H1 (cell line): ENCODE data around the gene PCDHGA1. TPM values are rescaled to one million over a fixed set of nuclear protein-coding genes. Genes with fewer than 3 reads are reported as not detected.

Experiments
- CTCF ChIA-PET: fragments of 300-600 bp; sonication (Branson Sonifier 250); formaldehyde crosslinking; loops from one replicate; lab custom pipeline; 2021; ENCODE audit not compliant: partially characterized antibody; lab: Charles Lee
- POLR2A ChIA-PET: fragments of 300-600 bp; sonication (Branson Sonifier 250); formaldehyde crosslinking; loops from one replicate; lab custom pipeline; 2021; ENCODE audit warnings: inconsistent platforms; ENCODE audit not compliant: partially characterized antibody; lab: Charles Lee
- DNase-seq, 2 experiments: peaks; one replicate each; pipeline versions ENCODE4 v3.0.0 to v3.0.0-alpha.2; 2010 to 2022; ENCODE audit warnings: low spot score in 2 of 2, low read depth in 1 of 2, mixed read lengths in 1 of 2
- FAIRE-seq: peaks from 2 replicates; lab custom pipeline; 2011; peaks lifted over from hg19 to GRCh38; lab: Jason Lieb, UNC
- H2AFZ ChIP-seq: 2 replicates; pipeline ENCODE4 v1.8.1; 2012; ENCODE audit warnings: low read length, inconsistent platforms
- H2AK5ac ChIP-seq: 2 replicates; pipeline ENCODE4 v1.6.1; 2013; ENCODE audit warnings: low read depth, low read length
- H2BK120ac ChIP-seq: replicated peaks from 2 replicates; pipeline ENCODE3; 2013; ENCODE audit warnings: low read depth, low read length, inconsistent platforms
- H2BK12ac ChIP-seq: 2 replicates; pipeline ENCODE4 v1.6.1; 2013; ENCODE audit warnings: low read depth, low read length
- H2BK15ac ChIP-seq: 2 replicates; pipeline ENCODE4 v1.6.1; 2013; ENCODE audit warnings: low read length
- H2BK20ac ChIP-seq: 2 replicates; pipeline ENCODE4 v1.6.1; 2013; ENCODE audit warnings: low read length
- H2BK5ac ChIP-seq: 2 replicates; pipeline ENCODE4 v1.6.1; 2013; ENCODE audit warnings: low read depth, low read length
- H3K14ac ChIP-seq: 2 replicates; pipeline ENCODE4 v1.6.1; 2013; ENCODE audit warnings: inconsistent platforms; ENCODE audit not compliant: insufficient read length
- H3K18ac ChIP-seq: 2 replicates; pipeline ENCODE4 v1.6.1; 2013; ENCODE audit warnings: low read length; ENCODE audit errors: extremely low read depth
- H3K23ac ChIP-seq: 2 replicates; pipeline ENCODE4 v1.6.1; 2013; ENCODE audit warnings: inconsistent platforms; ENCODE audit not compliant: insufficient read length
- H3K23me2 ChIP-seq: 2 replicates; pipeline ENCODE4 v1.6.1; 2013; ENCODE audit warnings: low read depth, low read length
- H3K27ac ChIP-seq: 2 replicates; pipeline ENCODE4 v1.6.1; 2011; ENCODE audit warnings: low read depth, low read length, inconsistent platforms
- H3K27me3 ChIP-seq, 4 experiments: replicated peaks in 1 of 4; 1 replicate in 1 of 4; 2 replicates in 3 of 4; pipeline versions ENCODE4 v1.6.1 to v1.8.1; 2011 to 2013; ENCODE audit warnings: low read length in 3 of 4, mild to moderate bottlenecking in 3 of 4, inconsistent platforms in 2 of 4, mixed read lengths in 2 of 4, moderate library complexity in 1 of 4; ENCODE audit not compliant: control insufficient read depth in 3 of 4, insufficient read depth in 3 of 4; ENCODE audit errors: extremely low read depth in 1 of 4
- H3K36me3 ChIP-seq, 4 experiments: 2 replicates each; pipeline versions ENCODE4 v1.6.1 to v1.8.1; 2011 to 2013; ENCODE audit warnings: mild to moderate bottlenecking in 4 of 4, low read length in 3 of 4, moderate library complexity in 2 of 4, control low read depth in 1 of 4, inconsistent platforms in 1 of 4; ENCODE audit not compliant: insufficient read depth in 4 of 4, control insufficient read depth in 2 of 4
- H3K4ac ChIP-seq: replicated peaks from 2 replicates; pipeline ENCODE3; 2013; ENCODE audit warnings: low read length, low read depth, mixed read lengths, inconsistent platforms; ENCODE audit not compliant: insufficient read length
- H3K4me1 ChIP-seq, 4 experiments: replicated peaks in 1 of 4; 1 replicate in 1 of 4; 2 replicates in 3 of 4; pipeline versions ENCODE4 v1.6.1 to v1.8.1; 2011 to 2013; ENCODE audit warnings: low read length in 3 of 4, inconsistent platforms in 2 of 4, mixed read lengths in 1 of 4; ENCODE audit not compliant: insufficient read depth in 4 of 4, control insufficient read depth in 3 of 4
- H3K4me2 ChIP-seq, 2 experiments: 2 replicates each; pipeline versions ENCODE4 v1.6.1 to v1.8.1; 2011 to 2013; ENCODE audit warnings: low read depth in 2 of 2, low read length in 2 of 2, control low read depth in 1 of 2, inconsistent platforms in 1 of 2, mild to moderate bottlenecking in 1 of 2; ENCODE audit not compliant: insufficient read depth in 1 of 2
- H3K4me3 ChIP-seq, 4 experiments: fragments of 200-600, 300-600 bp in 1 of 4; sonication (generic), shearing (Covaris generic), sonication (Bioruptor Twin) in 1 of 4; 2 replicates each; pipeline versions ENCODE4 v1.5.1 to v1.8.1; 2011 to 2016; ENCODE audit warnings: low read length in 4 of 4, low read depth in 3 of 4, control low read depth in 2 of 4, inconsistent platforms in 2 of 4, mild to moderate bottlenecking in 2 of 4, mixed read lengths in 1 of 4, moderate library complexity in 1 of 4; ENCODE audit not compliant: insufficient read depth in 2 of 4; ENCODE audit errors: extremely low read depth in 1 of 4
- H3K56ac ChIP-seq: replicated peaks from 2 replicates; pipeline ENCODE3; 2013; ENCODE audit warnings: low read depth, mild to moderate bottlenecking, mixed read lengths, low read length, inconsistent platforms; ENCODE audit not compliant: insufficient read length
- H3K79me1 ChIP-seq: 2 replicates; pipeline ENCODE4 v1.6.1; 2013; ENCODE audit warnings: low read depth, low read length, control low read depth
- H3K79me2 ChIP-seq, 2 experiments: 2 replicates each; pipeline versions ENCODE4 v1.6.1 to v1.8.1; 2012 to 2013; ENCODE audit warnings: low read length in 2 of 2, mild to moderate bottlenecking in 2 of 2, inconsistent platforms in 1 of 2; ENCODE audit not compliant: insufficient read depth in 2 of 2, control insufficient read depth in 1 of 2
- H3K9ac ChIP-seq, 4 experiments: replicated peaks in 1 of 4; 1 replicate in 1 of 4; 2 replicates in 3 of 4; pipeline versions ENCODE4 v1.6.1 to v1.8.1; 2011 to 2013; ENCODE audit warnings: low read depth in 3 of 4, low read length in 3 of 4, control low read depth in 2 of 4, mild to moderate bottlenecking in 2 of 4, moderate library complexity in 2 of 4, inconsistent platforms in 1 of 4; ENCODE audit errors: extremely low read depth in 1 of 4
- H3K9me3 ChIP-seq, 2 experiments: 2 replicates each; pipeline versions ENCODE4 v1.6.1 to v1.8.1; 2012 to 2013; ENCODE audit warnings: mild to moderate bottlenecking in 2 of 2, moderate library complexity in 2 of 2, control low read depth in 1 of 2, inconsistent platforms in 1 of 2, low read depth in 1 of 2, low read length in 1 of 2, mixed read lengths in 1 of 2; ENCODE audit not compliant: insufficient read depth in 2 of 2
- H4K20me1 ChIP-seq, 2 experiments: replicated peaks in 1 of 2; 2 replicates each; pipeline versions ENCODE3 to v1.8.1; 2011 to 2013; ENCODE audit warnings: inconsistent platforms in 2 of 2, low read length in 2 of 2, mild to moderate bottlenecking in 1 of 2; ENCODE audit not compliant: insufficient read depth in 2 of 2, control insufficient read depth in 1 of 2
- H4K5ac ChIP-seq: 2 replicates; pipeline ENCODE4 v1.6.1; 2013; ENCODE audit warnings: low read length, low read depth, mixed read lengths, inconsistent platforms; ENCODE audit not compliant: insufficient read length
- H4K8ac ChIP-seq: 2 replicates; pipeline ENCODE4 v1.8.0; 2013; ENCODE audit warnings: mild to moderate bottlenecking, moderate library complexity, low read length, inconsistent platforms; ENCODE audit not compliant: insufficient read depth; ENCODE audit errors: extremely low read depth
- H4K91ac ChIP-seq: replicated peaks from 2 replicates; pipeline ENCODE3; 2013; ENCODE audit warnings: low read length, mixed read lengths, inconsistent platforms; ENCODE audit not compliant: insufficient read length
- HDAC6 ChIP-seq: IDR thresholded peaks from one replicate; pipeline ENCODE4 v1.7.1; 2012; ENCODE audit warnings: low read depth, mild to moderate bottlenecking, inconsistent platforms, low read length, moderate library complexity
- WGBS, 2 experiments: shearing (Covaris generic) in 1 of 2; methylation state at CpG; one replicate each; pipeline versions ENCODE4 v1.1.6 to v1.1.7; 2013 to 2015; ENCODE audit warnings: low lambda C conversion rate in 2 of 2, mixed read lengths in 2 of 2, inconsistent platforms in 1 of 2, low coverage in 1 of 2, missing lambda C conversion rate in 1 of 2; ENCODE audit not compliant: insufficient replicate concordance in 2 of 2, insufficient coverage in 1 of 2, insufficient read length in 1 of 2; ENCODE audit errors: extremely low coverage in 1 of 2, missing lambda C conversion rate in 1 of 2; 5-methylcytosine and 5-hydroxymethylcytosine counted together
- polyA plus RNA-seq, 7 experiments: library from polyadenylated mRNA; depleted of rRNA in 3 of 7; stranded (reverse) in 5 of 7; unstranded in 2 of 7; fragments of >200 nt in 5 of 7; fragments of 200-250 nt in 2 of 7; gene quantifications; 1 replicate in 5 of 7; 2 replicates in 1 of 7; 4 replicates in 1 of 7; pipeline versions ENCODE4 v1.2.1 to v1.2.3, GENCODE V29; 2011 to 2013; ENCODE audit warnings: missing spikeins in 2 of 7, mixed read lengths in 2 of 7
- total RNA-seq: library from RNA; stranded (reverse); fragmentation: NEBNext Ultra II Directional; extraction: Animal tissue kit (Norgen Biotek cat#: 25700); gene quantifications from 2 replicates; pipeline ENCODE4 v1.2.1, GENCODE V29; 2021

The PCDHGA1 gene
- total and polyA plus RNA-seq, 2 of the 8 experiments (the other 6 are each of a cell fraction or from before 2014, with no cell fraction given): 0.57 to 0.89 TPM

- Histone ChIP-seq H3K79me1 (no peaks in the 10 kb centered on the region), H4K91ac (no peak overlapping the region), H4K20me1 (peaks cover 0 to 2% of the 10 kb centered on the region in 2 experiments), H3K14ac (no peak overlapping the region), H3K23me2 (no peaks in the 10 kb centered on the region), H2BK20ac (no peak overlapping the region), H3K4me1 (no peaks in the 10 kb centered on the region), H4K8ac (no peak overlapping the region), H3K36me3 (no peaks in the 10 kb centered on the region), H3K79me2 (no peaks in the 10 kb centered on the region), H3K4ac (no peak overlapping the region), H2BK5ac (no peak overlapping the region), H2AK5ac (no peak overlapping the region), H3K27ac (no peak overlapping the region), H3K4me3 (no peak overlapping the region), H4K5ac (no peak overlapping the region), H2AFZ (no peak overlapping the region), H3K56ac (no peak overlapping the region), H3K18ac (no peak overlapping the region), H2BK15ac (no peak overlapping the region), H3K4me2 (no peak overlapping the region), H3K9me3 (peaks cover 2 to 6% of the 10 kb centered on the region in 2 experiments; a peak in 1 of 4 replicates), H3K23ac (no peak overlapping the region), H3K9ac (no peak overlapping the region), H2BK12ac (no peak overlapping the region), H2BK120ac (no peak overlapping the region), H3K27me3 (no peaks in the 10 kb centered on the region)
- no peak for TF ChIP-seq HDAC6
- DNase-seq: no peak
- FAIRE-seq: no peak
- CTCF ChIA-PET: interaction anchor here (0.6 to 4.9 kb wide), 17 partner anchors 10 to 127 kb away, joined by 3 to 22 read pairs (median 5); partner anchors contain the start of genes PCDHGA10, PCDHGA11, PCDHGA12 and PCDHGB3
- 90% methylated on average over 9 of the region's 9 CpGs; no CpG with 5 or more reads in 1 of the 2 experiments for WGBS, 2 experiments
- POLR2A ChIA-PET: interaction anchor here (1.0 kb wide), 1 partner anchor 196 kb away, joined by 3 read pairs; the partner anchor contains the start of gene PCDHB15
Measured at GRCh38 chr5:141440341-141440740, 110.0 kb downstream of the PCDHGA1 start.
